B cell (primary cell): ENCODE measurements around the gene AMIGO1. TPM values are rescaled to one million over a fixed set of nuclear protein-coding genes. Genes with fewer than 3 reads are reported as not detected.

Experiments
- ATAC-seq: fragments of 200-7000 bp; cut with Tn5 transposase; one replicate; pipeline ENCODE4 v1.10.0; 2021; ENCODE audit warnings: low read depth, mild to moderate bottlenecking, moderate number of reproducible peaks, moderate library complexity
- CTCF ChIA-PET: fragments of 350-600 bp; sonication (Branson Sonifier 250); formaldehyde crosslinking; loops from one replicate; lab custom pipeline; 2021; ENCODE audit warnings: antibody characterized with exemption, inconsistent platforms; lab: Charles Lee
- POLR2A ChIA-PET: fragments of 350-600 bp; sonication (Branson Sonifier 250); formaldehyde crosslinking; loops from one replicate; lab custom pipeline; 2021; ENCODE audit warnings: antibody characterized with exemption; lab: Charles Lee
- DNase-seq: peaks from one replicate; pipeline ENCODE4 v3.0.0; 2013
- H2AFZ ChIP-seq: 2 replicates; pipeline ENCODE4 v1.6.1; 2012; ENCODE audit warnings: mild to moderate bottlenecking, low read depth, low read length; ENCODE audit not compliant: insufficient read depth, poor library complexity, severe bottlenecking
- H3K27ac ChIP-seq, 2 donors: 1 replicate in 1 of 2; 2 replicates in 1 of 2; pipeline ENCODE4 v1.5.1; 2012 to 2013; ENCODE audit warnings: low read length in 2 of 2, mild to moderate bottlenecking in 2 of 2, moderate library complexity in 1 of 2
- H3K27me3 ChIP-seq, 4 experiments: fragments of 200-600 bp in 1 of 4; sonication (generic) in 1 of 4; replicated peaks in 1 of 4; 1 replicate in 2 of 4; 2 replicates in 2 of 4; pipeline versions ENCODE4 v1.6.1 to v1.7.0; 2013 to 2016; ENCODE audit warnings: low read length in 3 of 4, mild to moderate bottlenecking in 2 of 4, mixed read lengths in 1 of 4, moderate library complexity in 1 of 4; ENCODE audit not compliant: insufficient read depth in 4 of 4, control insufficient read depth in 3 of 4; ENCODE audit errors: control extremely low read depth in 1 of 4
- H3K36me3 ChIP-seq, 2 experiments: replicated peaks in 1 of 2; 1 replicate in 1 of 2; 2 replicates in 1 of 2; pipeline versions ENCODE4 v1.6.1 to v1.7.1; 2013; ENCODE audit warnings: low read length in 1 of 2; ENCODE audit not compliant: insufficient read depth in 2 of 2, control insufficient read depth in 1 of 2; ENCODE audit errors: control extremely low read depth in 1 of 2, extremely low read depth in 1 of 2
- H3K4me1 ChIP-seq, 2 donors: fragments of 200-600 bp in 1 of 2; sonication (generic) in 1 of 2; 1 replicate in 1 of 2; 2 replicates in 1 of 2; pipeline versions ENCODE4 v1.5.1 to v1.6.1; 2013 to 2017; ENCODE audit warnings: low read length in 2 of 2; ENCODE audit not compliant: control insufficient read depth in 2 of 2, insufficient read depth in 2 of 2
- H3K4me2 ChIP-seq: replicated peaks from 2 replicates; pipeline ENCODE3; 2012; ENCODE audit warnings: mild to moderate bottlenecking, low read depth, low read length; ENCODE audit not compliant: poor library complexity, severe bottlenecking
- H3K4me3 ChIP-seq, 5 experiments: fragments of 200-600 bp in 1 of 5; sonication (generic) in 1 of 5; 1 replicate in 3 of 5; 2 replicates in 2 of 5; pipeline versions ENCODE4 v1.5.1 to v1.7.0; 2011 to 2016; ENCODE audit warnings: low read length in 4 of 5, mild to moderate bottlenecking in 4 of 5, low read depth in 2 of 5, control low read depth in 1 of 5, moderate library complexity in 1 of 5; ENCODE audit not compliant: insufficient read depth in 1 of 5; ENCODE audit errors: control extremely low read depth in 1 of 5, extremely low read depth in 1 of 5
- H3K79me2 ChIP-seq: fragments of 200-600 bp; sonication (generic); one replicate; pipeline ENCODE4 v1.6.0; 2016; ENCODE audit warnings: low read length; ENCODE audit not compliant: control insufficient read depth, insufficient read depth
- H3K9ac ChIP-seq: fragments of 200-600 bp; sonication (generic); 2 replicates; pipeline ENCODE4 v1.6.1; 2017; ENCODE audit warnings: mild to moderate bottlenecking, low read length, moderate library complexity
- H3K9me3 ChIP-seq, 3 donors: one replicate each; pipeline versions ENCODE4 v1.6.1 to v1.7.1; 2013; ENCODE audit warnings: low read length in 2 of 3; ENCODE audit not compliant: control insufficient read depth in 2 of 3, insufficient read depth in 1 of 3; ENCODE audit errors: control extremely low read depth in 1 of 3
- H4K20me1 ChIP-seq: 2 replicates; pipeline ENCODE4 v1.6.0; 2012; ENCODE audit warnings: mild to moderate bottlenecking, low read length; ENCODE audit not compliant: insufficient read depth, control insufficient read depth, poor library complexity, severe bottlenecking
- H3K27ac Mint-ChIP-seq: one replicate; pipeline ENCODE4 v1.8.0; 2021; ENCODE audit warnings: mixed read lengths
- H3K27me3 Mint-ChIP-seq: one replicate; pipeline ENCODE4 v1.8.0; 2021; ENCODE audit warnings: mixed read lengths
- H3K4me1 Mint-ChIP-seq: one replicate; pipeline ENCODE4 v1.8.0; 2021; ENCODE audit warnings: mixed read lengths
- H3K4me3 Mint-ChIP-seq: one replicate; pipeline ENCODE4 v1.8.0; 2021; ENCODE audit warnings: mixed read lengths
- H3K9me3 Mint-ChIP-seq: one replicate; pipeline ENCODE4 v1.8.0; 2022; ENCODE audit warnings: mixed read lengths; ENCODE audit not compliant: insufficient read depth
- CTCF ChIP-seq: fragments of 200-600 bp; IDR thresholded peaks from one replicate; pipeline ENCODE4 v1.8.0; 2022; ENCODE audit warnings: antibody characterized with exemption, mild to moderate bottlenecking
- EZH2 ChIP-seq: IDR thresholded peaks from 2 replicates; pipeline ENCODE4 v1.6.1; 2012; ENCODE audit warnings: borderline replicate concordance, low read depth, mild to moderate bottlenecking, moderate library complexity, low read length; ENCODE audit not compliant: insufficient read depth, poor library complexity, severe bottlenecking
- WGBS: methylation state at CpG from one replicate; pipeline ENCODE4 v1.1.5; 2013; ENCODE audit warnings: missing lambda C conversion rate; ENCODE audit not compliant: insufficient coverage; 5-methylcytosine and 5-hydroxymethylcytosine counted together
- intact Hi-C: fragments of 100-400 bp; cut with micrococcal nuclease; formaldehyde crosslinking; loops from one replicate; pipeline ENCODE4 v1.10.0; 2022
- polyA plus RNA-seq: library from polyadenylated mRNA; depleted of rRNA; stranded (reverse); fragments of >200 nt; gene quantifications from 2 replicates; pipeline ENCODE4 v1.2.3, GENCODE V29; 2012
- total RNA-seq, 2 donors: library from RNA; stranded (reverse); fragments of 120-200 nt in 1 of 2; gene quantifications; 1 replicate in 1 of 2; 2 replicates in 1 of 2; pipeline versions ENCODE4 v1.2.3 to v1.2.4, GENCODE V29; 2013 to 2022

Gene AMIGO1
- total and polyA plus RNA-seq, 2 donors (not counting 1 experiment from before 2014, with no cell fraction given): 0.19 to 2.4 TPM

GRCh38 chr1:109454497-109455133, 54.9 kb downstream of the AMIGO1 start:
- no peak overlapping the region for H2AFZ ChIP-seq
- H3K4me2 ChIP-seq: no peak overlapping the region
- intact Hi-C loops: no loop called here
- peaks cover 9% of the 10 kb centered on the region for H3K9me3 Mint-ChIP-seq
- no peak overlapping the region for H3K4me3 ChIP-seq
- DNase-seq (no peak), ATAC-seq (no peak)
- H3K4me3 Mint-ChIP-seq: no peak overlapping the region
- no peak overlapping the region for H3K27ac ChIP-seq
- CTCF ChIA-PET: no interaction called here
- H4K20me1 ChIP-seq: no peaks in the 10 kb centered on the region
- peaks cover 4 to 15% (median 14%) of the 10 kb centered on the region in 3 donors for H3K9me3 ChIP-seq
- no peak overlapping the region for H3K27ac Mint-ChIP-seq
- no peak overlapping the region for H3K9ac ChIP-seq
- no peaks in the 10 kb centered on the region for H3K79me2 ChIP-seq
- no peaks in the 10 kb centered on the region for H3K4me1 Mint-ChIP-seq
- TF ChIP-seq CTCF: no peak
- TF ChIP-seq EZH2: no peak
- H3K27me3 ChIP-seq: peaks cover 0 to 12% (median 10%) of the 10 kb centered on the region in 4 experiments
- H3K36me3 ChIP-seq: no peaks in the 10 kb centered on the region
- peaks cover 36% of the 10 kb centered on the region for H3K27me3 Mint-ChIP-seq
- POLR2A ChIA-PET: no interaction called here
- H3K4me1 ChIP-seq: no peaks in the 10 kb centered on the region
- WGBS: no CpG with 5 or more reads among the region's 1 CpG

Other genes with a start within 250 kb of the AMIGO1 start
- gene PSRC1, start 226.6 kb downstream of the AMIGO1 start, total RNA-seq: not detected in 2 replicates
- gene PSRC1, start 226.6 kb downstream of the AMIGO1 start, polyA plus RNA-seq: 0.25 and 0.46 TPM in 2 replicates
- not detected in 2 replicates for gene MYBPHL, start 202.7 kb downstream of the AMIGO1 start, total RNA-seq
- gene MYBPHL, start 202.7 kb downstream of the AMIGO1 start, polyA plus RNA-seq: not detected in 2 replicates
- gene SORT1, start 111.8 kb downstream of the AMIGO1 start, total RNA-seq: 0.05 and 0.25 TPM in 2 replicates
- 0.13 and 0.14 TPM in 2 replicates for gene SORT1, start 111.8 kb downstream of the AMIGO1 start, polyA plus RNA-seq
- 58.3 and 62.9 TPM in 2 replicates for gene PSMA5, start 83.3 kb downstream of the AMIGO1 start, total RNA-seq
- gene PSMA5, start 83.3 kb downstream of the AMIGO1 start, polyA plus RNA-seq: 24.1 and 26.3 TPM in 2 replicates
- gene SYPL2, start 43.2 kb downstream of the AMIGO1 start, total RNA-seq: not detected in 2 replicates
- not detected in 2 replicates for gene SYPL2, start 43.2 kb downstream of the AMIGO1 start, polyA plus RNA-seq
- gene ATXN7L2, start 25.8 kb downstream of the AMIGO1 start, total RNA-seq: 10.1 and 10.9 TPM in 2 replicates
- gene ATXN7L2, start 25.8 kb downstream of the AMIGO1 start, polyA plus RNA-seq: 11.9 and 12.4 TPM in 2 replicates
- gene CYB561D1, start 15.6 kb downstream of the AMIGO1 start, total RNA-seq: 28.0 and 29.0 TPM in 2 replicates
- gene CYB561D1, start 15.6 kb downstream of the AMIGO1 start, polyA plus RNA-seq: 10.9 and 16.1 TPM in 2 replicates
- gene GPR61, start 30.1 kb upstream of the AMIGO1 start, total RNA-seq: not detected in 2 replicates
- gene GPR61, start 30.1 kb upstream of the AMIGO1 start, polyA plus RNA-seq: not detected in 2 replicates
- 8.5 and 8.8 TPM in 2 replicates for gene GNAI3, start 38.9 kb upstream of the AMIGO1 start, total RNA-seq
- 1.6 and 3.4 TPM in 2 replicates for gene GNAI3, start 38.9 kb upstream of the AMIGO1 start, polyA plus RNA-seq
- gene GNAT2, start 109.9 kb upstream of the AMIGO1 start, total RNA-seq: not detected in 2 replicates
- not detected in 2 replicates for gene GNAT2, start 109.9 kb upstream of the AMIGO1 start, polyA plus RNA-seq
- 104 and 105 TPM in 2 replicates for gene AMPD2, start 110.1 kb upstream of the AMIGO1 start, total RNA-seq
- gene AMPD2, start 110.1 kb upstream of the AMIGO1 start, polyA plus RNA-seq: 121 and 147 TPM in 2 replicates
- 28.6 and 39.4 TPM in 2 replicates for gene GSTM4, start 146.4 kb upstream of the AMIGO1 start, total RNA-seq
- gene GSTM4, start 146.4 kb upstream of the AMIGO1 start, polyA plus RNA-seq: 30.6 and 56.5 TPM in 2 replicates
- gene GSTM2, start 158.3 kb upstream of the AMIGO1 start, total RNA-seq: 42.9 and 43.3 TPM in 2 replicates
- 73.0 and 94.4 TPM in 2 replicates for gene GSTM2, start 158.3 kb upstream of the AMIGO1 start, polyA plus RNA-seq
- gene GSTM1, start 178.1 kb upstream of the AMIGO1 start, total RNA-seq: 28.8 and 30.5 TPM in 2 replicates
- 10.7 and 40.0 TPM in 2 replicates for gene GSTM1, start 178.1 kb upstream of the AMIGO1 start, polyA plus RNA-seq
- gene GSTM5, start 202.5 kb upstream of the AMIGO1 start, total RNA-seq: 0.15 TPM in 1 of 2 replicates, not detected in the other
- gene GSTM5, start 202.5 kb upstream of the AMIGO1 start, polyA plus RNA-seq: 0.06 and 0.07 TPM in 2 replicates
- gene GSTM3, start 231.3 kb upstream of the AMIGO1 start, total RNA-seq: 1.6 and 2.8 TPM in 2 replicates
- gene GSTM3, start 231.3 kb upstream of the AMIGO1 start, polyA plus RNA-seq: 1.3 and 1.9 TPM in 2 replicates